Endothelial cell of hepatic sinusoid (primary cell): ENCODE data around the gene CIP2A.

Source experiments
- in situ Hi-C: cut with HindIII; loops from 2 replicates; pipeline ENCODE4 v1.10.0; 2017; ENCODE audit warnings: low sequenced_read_pairs

The CIP2A gene

DNA sequence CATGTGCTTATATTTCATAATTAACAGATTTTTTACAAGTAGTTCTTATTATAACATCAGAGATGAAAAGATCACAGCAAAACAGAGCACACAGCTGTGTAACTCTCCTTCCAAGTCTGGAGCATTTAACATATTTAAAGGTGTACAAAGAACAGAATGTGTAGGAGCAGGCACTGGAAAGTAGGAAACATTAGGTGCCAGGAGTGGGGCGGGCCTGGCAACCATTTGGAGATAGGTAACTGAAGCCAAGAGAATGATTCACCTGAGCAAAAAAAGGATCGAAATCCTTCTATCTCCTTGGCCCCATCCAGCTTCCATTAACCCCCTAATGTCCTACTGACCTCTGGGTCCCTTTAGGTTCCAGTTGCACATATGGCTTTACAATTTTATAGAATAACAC lies 76.6 kb downstream of the CIP2A start:
- in situ Hi-C loops, result no loop called here

DNA sequence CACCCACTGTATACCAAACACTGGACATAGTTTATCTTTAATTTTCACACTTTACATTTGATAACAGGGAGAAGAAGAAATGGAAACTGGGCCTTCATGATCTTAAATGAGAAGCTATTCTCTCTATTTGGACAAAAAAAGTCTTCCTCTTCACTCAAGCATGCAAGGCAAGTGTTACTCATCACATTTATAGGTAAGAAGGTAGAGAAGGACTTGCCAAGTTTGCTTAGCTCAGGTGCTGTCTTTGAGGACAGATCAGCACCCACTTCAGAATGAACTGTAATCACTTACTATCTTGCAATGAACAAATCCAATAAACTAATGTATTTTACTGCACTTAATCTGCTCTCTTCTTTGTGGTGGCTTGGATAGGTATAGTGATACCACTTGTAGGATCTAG lies 77.7 kb downstream of the CIP2A start:
- in situ Hi-C loops, result no loop called here

DNA sequence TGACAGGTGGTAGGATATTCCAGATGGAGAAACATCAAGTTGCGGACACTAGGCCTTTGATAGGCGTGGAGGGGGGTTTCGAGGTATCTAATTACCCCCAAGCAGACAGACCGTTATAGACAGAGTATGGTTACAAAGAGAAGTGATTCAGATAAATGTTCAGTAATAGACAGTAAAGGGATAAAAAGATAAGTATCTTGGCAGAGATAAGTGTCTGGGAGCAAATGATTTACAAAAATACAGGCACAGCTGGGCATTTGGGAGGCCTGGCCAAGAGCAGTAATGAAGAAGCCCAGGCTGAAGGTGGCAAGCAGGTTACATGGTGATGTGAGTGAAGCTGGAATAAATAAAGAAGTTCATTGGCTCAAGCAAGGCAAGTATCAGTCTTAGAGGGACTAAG lies 78.2 kb downstream of the CIP2A start:
- in situ Hi-C loops, result no loop called here

DNA sequence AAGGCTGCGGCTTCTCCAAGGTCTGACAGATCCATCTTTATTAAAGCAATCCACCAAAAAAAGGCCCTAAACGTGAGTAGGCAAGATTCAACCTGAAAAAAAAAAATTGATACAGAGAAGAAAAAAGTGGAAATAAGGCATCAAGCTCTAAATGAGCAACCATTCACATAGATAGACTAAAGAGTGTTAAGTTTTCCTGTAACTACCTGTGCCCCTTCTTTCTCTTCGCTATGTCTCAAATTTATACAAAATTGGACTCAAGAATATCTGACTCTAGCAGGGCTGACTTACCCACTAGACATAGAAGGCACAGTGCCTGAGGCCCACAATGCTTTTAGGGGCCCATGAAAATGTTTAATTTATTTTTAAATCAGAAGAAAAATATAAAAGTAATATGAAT lies 78.7 kb downstream of the CIP2A start, which contains the start of gene MYH15:
Gene MYH15, minus strand, starts transcription at position 101 of the 400 bp plus-strand sequence. Its CDS starts 66 bp downstream, at position 35.
- in situ Hi-C loops, result no loop called here

DNA sequence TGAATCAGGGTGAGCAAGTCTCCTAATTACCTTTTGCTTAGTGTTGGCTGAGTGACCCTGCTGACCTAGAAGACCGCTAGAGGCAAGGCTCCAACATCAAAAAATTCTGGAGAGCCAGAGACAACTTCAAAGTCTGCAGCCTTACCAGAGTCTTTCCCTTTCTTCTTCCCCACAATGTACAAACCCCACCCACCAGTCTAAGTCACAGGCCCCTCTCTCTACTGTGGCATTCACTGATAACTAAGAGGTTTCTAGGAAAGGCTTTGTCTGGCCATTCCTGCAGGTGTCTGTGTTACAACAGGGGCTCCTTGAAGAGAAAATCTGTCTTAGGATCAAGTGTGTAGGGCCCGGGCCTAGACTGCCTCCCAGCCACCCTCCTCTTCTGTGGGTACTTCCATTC lies 79.4 kb downstream of the CIP2A start:
- in situ Hi-C loops, result no loop called here

DNA sequence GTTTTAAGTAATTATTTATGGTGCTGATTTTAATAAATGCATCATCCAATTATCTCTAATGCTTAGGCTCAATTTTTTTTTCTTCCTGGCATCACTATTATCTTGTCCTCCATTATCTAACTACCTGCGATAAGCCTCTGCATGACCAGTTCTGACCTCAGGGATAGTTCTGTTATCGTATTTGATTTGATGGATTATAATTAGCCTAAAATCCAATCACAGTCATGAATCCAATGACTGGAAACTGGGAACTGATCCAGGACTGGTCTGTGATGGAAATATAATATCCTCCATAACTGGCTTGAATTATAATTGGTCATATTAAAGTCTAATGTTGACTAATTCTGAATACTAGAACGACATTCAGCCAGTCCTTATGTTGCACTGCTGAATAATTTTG lies 80.0 kb downstream of the CIP2A start:
- in situ Hi-C loops, result no loop called here

DNA sequence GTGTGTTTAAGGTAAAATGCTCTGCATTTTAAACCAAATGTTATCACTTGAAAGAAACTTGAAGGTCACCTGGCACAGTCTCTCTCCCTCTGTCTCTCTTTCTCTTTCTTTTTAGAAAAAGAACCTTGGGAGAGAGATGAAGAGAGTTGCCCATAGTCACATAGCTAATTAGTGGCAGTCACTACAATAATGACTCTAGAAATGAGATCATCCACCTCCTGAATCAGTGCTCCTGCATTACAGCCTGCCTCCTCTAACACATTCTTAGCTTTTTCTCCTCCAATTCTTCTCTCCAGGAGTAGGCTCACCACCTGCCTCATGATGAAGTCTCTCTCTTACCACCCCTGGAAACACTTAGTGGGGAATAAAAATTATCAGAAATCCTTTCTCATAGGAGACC lies 81.3 kb downstream of the CIP2A start:
- in situ Hi-C loops, result no loop called here

DNA sequence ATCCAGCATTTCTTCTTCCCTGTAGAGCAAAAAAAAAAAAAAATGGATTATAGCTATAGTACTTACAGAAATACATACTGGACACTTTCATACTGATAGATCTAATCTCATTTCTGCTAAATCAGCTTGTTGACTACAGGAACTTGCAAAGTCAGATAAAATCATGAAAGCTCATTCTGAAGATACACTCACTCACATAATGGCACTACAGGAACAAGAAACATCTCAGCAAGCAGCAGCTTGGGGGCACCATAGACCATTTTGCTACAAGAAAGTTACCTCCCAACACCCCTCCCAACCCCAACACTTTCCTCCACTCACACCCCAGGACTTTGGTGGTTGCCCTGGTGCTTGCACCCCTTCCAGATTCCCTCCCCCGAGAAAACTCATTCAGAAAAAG lies 83.4 kb downstream of the CIP2A start:
- in situ Hi-C loops, result no loop called here

DNA sequence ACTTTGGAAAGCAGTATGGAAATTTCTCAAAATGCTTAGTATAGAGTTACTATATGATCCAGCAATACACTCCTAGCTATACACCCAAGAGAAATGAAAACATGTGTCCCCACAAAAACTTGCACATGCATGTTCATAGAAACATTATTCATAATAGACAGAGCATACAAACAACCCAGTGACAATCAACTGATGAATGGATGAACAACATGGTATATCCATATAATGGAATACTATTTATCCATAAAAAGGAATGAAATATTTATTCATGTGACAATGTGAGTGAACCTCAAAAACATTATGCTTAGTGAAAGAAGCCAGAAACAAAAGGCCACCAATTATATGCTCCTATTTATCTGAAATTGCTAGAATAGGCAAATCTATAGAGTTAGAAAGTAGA lies 85.5 kb downstream of the CIP2A start:
- in situ Hi-C loops, result no loop called here

DNA sequence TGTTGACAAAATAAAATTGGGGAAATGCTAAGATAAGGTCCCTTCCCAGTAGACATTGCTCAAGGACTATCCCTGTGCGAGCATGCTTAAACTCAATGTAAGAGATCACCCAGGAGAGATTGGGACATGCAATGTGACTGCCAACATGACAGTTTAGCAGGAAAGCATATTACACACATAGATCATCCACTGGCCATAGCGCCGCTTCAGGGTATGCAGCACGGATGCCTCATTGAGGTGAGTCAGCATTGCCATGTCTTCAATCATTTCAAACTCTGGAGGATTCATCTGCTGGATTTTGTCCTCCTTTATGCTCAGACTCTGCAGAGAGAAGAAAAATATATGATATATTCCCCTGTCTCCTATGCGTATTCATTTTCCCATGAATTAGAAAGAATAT lies 87.7 kb downstream of the CIP2A start:
- in situ Hi-C loops, result no loop called here

DNA sequence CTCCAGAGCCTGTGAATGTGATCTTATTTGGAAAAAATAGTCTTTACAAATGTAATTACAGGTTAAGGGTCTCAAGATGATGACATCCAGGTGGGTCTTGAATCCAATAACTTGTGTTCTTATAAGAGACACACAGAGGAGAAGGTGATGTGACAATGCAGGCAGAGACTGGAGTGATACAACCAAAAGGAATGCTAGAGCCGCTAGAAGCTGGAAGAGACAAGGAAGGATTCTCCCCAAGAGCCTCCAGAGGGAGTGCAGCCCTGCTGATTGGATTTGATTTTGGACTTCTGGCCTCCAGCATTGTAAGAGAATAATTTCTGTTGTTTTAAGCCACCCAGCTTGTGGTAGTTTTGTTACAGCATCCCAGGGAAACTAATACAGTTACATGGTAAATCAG lies 88.5 kb downstream of the CIP2A start:
- in situ Hi-C loops, result no loop called here
